GM19395 (cell line): ENCODE measurements around the gene KLF3.

ENCODE experiments used
- ATAC-seq: cut with Tn5 transposase; IDR thresholded peaks from one replicate; pipeline ENCODE4 v1.9.1; 2021; ENCODE audit warnings: mild to moderate bottlenecking, moderate library complexity; ENCODE audit not compliant: unreplicated experiment

Gene KLF3

GRCh38 chr4:38694330-38694729 lies 30.3 kb downstream of the KLF3 start:
- no peak for ATAC-seq

GRCh38 chr4:38695809-38696208 lies 31.8 kb downstream of the KLF3 start:
- no peak for ATAC-seq

- no peak for ATAC-seq
These were observed 32.7 kb downstream of the KLF3 start for GRCh38 chr4:38696697-38697096.

- no peak for ATAC-seq
These were observed 34.2 kb downstream of the KLF3 start for GRCh38 chr4:38698176-38698575.

DNA sequence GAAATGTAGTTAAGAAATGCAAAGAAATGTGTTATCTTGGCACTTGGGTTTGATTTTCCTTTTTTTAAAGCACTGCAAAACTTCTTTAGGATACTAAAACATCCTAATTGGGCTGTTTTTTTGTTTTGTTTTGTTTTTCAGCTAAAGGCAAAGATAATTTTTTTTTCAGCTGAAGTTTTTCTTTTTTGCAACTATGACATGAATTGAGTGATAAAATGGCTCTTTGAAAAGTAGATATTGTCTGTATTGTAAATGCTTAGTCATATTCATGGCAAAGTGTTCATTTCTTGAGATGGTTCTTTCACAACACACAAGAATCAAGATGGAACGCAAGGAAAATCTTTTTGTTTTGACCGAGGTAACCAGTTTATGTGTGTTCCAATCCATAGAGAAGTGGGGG lies 35.1 kb downstream of the KLF3 start:
- no peak for ATAC-seq

GRCh38 chr4:38703635-38704034 lies 39.6 kb downstream of the KLF3 start:
- no peak for ATAC-seq

DNA sequence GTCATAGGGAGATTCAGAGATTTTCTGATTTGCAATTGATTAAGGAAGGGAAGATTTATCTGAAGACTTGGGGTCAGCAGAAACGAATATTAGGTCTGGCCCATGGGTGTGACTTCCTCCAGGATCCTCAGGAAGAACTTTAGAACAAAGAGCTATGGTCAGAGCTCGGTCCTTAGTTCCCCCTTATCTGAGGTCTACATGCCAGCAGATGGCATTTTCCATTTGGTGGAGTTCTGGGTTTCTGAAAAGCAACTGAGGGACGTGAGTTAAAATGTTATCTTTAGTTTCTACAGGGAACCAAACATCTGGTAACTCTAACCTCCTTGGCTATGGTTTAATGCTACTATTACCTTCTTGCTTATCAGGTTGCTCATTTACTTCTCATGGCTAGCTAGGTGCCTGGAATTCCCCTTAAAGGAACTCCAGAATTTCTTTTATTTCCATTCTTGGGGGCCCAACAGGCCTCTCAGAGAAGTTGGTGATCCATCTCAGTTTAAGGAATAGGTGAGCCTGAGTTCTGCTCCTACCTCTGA lies 40.7 kb downstream of the KLF3 start:
- ATAC-seq = no peak

- no peak for ATAC-seq
These were observed 42.3 kb downstream of the KLF3 start for GRCh38 chr4:38706301-38706700.

DNA sequence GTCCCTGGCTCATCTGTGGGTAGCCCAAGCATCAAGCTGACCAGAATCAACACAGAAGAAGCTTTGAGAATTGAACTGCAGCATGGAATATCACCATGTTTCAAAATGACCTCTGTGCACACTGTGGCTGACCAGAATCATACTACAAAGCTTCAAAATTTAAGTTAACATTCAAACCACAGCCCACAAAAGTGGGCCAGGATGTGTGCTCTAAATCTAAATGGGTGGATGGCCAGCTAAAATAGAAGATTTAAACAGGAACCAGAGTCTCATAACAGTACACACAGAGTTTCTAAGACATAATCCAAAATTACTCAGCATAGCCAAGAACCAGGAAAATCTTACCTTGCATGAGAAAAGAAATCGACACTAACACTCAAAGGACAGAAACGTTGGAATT lies 46.1 kb downstream of the KLF3 start:
- ATAC-seq = peak; percentile 80

DNA sequence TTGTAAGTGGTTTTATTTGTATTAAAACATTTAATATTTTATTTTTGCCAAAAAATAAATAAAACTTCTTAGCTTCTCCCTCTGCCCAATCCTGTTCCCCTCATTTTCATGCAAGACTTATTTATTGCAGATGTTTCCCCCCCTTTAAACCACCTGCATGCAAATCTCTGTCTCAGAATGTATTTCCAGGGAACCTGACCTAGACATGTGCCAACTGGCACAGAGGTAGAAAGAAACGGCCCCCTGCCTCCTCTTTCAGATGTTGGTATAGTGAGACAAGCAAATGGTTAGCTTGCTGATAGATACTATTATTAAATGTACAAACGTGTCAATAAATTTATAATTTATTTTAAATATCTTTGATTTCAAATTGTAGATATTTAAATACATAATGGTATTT lies 47.1 kb downstream of the KLF3 start:
- ATAC-seq = no peak

GRCh38 chr4:38715050-38715449 lies 51.1 kb downstream of the KLF3 start:
- ATAC-seq = no peak

GRCh38 chr4:38716256-38716655 lies 52.3 kb downstream of the KLF3 start:
- ATAC-seq = no peak

DNA sequence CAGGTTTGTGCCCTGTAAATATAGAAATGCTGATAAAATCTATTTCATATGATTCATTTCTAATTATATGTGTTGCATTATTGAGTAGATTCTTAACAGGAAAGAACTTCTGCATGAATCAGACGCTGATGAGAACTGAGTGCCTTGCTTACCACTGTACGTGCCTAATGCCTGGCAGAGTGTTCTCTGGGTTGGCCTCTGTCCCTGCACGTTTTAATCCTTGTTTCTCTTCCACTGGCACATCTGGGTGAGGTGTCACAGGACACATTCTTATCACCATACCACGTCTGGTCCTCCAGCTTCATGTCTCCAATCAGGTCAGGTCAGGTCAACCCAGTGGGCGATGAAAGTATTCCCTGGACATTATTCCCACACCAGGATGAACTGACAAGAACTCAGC lies 53.6 kb downstream of the KLF3 start:
- no peak for ATAC-seq

GRCh38 chr4:38723114-38723513 lies 59.1 kb downstream of the KLF3 start:
- no peak for ATAC-seq

DNA sequence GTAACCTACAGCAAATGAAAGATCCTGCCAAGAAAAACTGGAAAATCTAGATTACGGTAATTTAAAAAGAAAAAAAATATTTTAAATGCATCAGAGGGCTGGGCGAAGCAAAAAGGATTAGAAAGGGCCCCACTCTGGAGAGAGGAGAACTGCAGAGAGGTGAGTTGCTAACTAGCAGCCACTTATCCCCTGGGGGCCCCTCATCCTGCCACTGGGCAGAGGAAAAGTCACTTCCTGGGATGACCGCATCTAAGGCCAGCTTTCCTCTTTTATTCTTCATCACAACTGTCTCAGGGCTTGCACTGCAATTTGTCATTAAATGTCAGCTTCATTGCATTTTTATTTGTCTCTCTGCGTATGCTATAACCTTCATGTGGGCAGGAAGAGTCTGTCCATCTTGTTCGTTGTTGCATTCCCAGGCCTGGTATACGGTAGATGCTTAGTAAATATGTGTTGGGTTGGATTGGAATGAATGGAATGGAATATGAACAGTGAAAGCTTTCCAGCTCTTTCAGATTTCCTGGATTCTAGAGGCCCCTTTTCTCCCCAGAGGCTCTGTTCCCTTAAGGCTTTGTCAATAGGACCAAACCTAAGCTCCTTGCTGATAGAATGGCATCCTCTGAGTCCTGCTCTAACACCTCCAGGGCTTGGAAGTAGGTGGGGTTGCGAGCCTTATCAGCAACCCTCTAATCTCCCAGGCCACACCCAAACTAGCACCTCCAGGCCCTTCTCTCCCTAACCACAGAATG lies 59.9 kb downstream of the KLF3 start:
- ATAC-seq = no peak

DNA sequence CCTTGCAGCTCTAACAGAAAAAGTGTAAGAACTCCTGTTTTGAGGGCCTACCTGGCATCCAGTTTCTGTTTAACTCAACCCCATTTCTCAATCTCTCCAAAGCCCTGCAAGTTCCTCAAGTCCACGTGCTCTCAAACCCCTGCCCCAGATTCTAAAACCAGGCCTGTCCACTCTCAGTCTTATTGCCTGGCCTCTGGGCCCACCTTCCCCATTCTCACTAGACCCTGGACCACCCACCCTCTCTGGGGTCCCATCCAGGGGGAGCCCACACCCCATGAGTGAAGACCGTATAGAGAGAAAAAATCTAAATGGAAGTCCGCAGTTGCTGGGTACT lies 60.4 kb downstream of the KLF3 start:
- ATAC-seq = no peak

- ATAC-seq = no peak
These were observed 64.7 kb downstream of the KLF3 start for GRCh38 chr4:38728631-38729141.

DNA sequence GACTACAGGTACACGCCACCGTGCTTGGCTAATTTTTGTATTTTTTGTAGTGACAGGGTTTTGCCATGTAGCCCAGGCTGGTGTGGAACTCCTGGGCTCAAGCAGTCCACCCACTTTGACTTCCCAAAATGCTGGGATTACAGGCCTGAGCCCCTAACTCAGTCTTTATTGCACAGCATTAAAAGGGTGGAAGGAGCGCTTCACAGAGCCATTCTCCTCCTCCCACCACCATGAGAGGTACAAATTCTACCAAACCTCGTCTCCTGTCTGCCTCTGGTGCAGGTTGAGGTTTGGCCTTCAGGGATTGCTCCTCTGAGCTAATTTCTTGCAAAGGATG lies 66.5 kb downstream of the KLF3 start:
- no peak for ATAC-seq

DNA sequence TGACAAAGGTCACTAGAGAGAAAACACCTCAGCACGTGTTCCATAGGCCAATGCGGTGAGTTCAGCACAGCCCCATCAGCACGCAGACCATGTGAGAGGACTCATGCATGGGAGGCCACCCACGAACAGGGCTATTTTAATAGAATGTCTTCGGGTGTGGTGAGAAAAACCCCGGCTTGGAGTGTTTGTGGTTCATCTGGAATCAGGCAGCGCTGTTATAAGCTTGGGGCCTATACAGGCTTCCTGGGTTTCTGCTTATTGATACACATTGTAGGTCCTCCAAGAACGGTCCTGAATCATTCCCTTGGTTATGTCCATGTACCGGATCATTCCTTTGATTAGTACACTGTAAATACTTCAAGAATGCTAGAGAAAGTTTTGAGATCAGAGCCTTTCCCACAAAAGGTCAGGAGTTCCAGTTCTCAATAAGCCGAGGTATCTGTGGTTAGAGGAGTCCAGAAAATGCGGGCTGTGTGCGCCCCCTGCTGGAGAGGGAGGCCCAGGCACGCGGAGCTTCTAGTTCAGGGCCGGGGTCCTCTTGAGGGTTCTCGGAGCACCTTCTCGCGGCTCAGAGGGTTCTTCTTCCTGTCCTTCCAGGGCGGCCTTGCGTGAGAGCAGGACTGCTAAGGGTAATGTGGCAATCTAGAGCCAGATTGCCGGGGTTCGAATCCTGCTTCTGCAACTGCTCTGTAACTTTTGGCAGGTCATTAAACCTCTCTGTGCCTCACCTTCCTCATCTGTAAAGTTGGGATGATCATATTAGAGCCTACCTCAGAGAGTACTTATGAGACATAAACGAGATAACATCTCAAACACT lies 67.0 kb downstream of the KLF3 start:
- peak; percentile 85 for ATAC-seq

DNA sequence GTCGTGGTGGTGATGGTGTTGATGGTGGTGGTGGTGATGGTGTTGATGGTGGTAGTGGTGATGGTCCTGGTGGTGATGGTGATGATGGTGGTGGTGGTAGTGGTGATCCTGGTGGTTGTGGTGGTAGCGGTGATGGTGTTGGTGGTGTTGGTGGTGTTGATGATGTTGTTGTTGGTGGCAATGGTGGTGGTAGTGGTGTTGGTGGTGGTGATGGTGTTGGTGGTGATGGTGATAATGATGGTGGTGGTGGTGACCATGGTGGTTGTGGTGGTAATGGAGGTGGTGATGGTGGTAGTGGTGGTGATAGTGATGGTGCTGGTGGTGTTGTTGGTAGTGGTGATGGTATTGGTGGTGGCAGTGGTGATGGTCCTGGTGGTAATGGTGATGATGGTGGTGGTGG lies 69.7 kb downstream of the KLF3 start:
- no peak for ATAC-seq

- ATAC-seq = no peak
These were observed 70.4 kb downstream of the KLF3 start for GRCh38 chr4:38734446-38734845.

DNA sequence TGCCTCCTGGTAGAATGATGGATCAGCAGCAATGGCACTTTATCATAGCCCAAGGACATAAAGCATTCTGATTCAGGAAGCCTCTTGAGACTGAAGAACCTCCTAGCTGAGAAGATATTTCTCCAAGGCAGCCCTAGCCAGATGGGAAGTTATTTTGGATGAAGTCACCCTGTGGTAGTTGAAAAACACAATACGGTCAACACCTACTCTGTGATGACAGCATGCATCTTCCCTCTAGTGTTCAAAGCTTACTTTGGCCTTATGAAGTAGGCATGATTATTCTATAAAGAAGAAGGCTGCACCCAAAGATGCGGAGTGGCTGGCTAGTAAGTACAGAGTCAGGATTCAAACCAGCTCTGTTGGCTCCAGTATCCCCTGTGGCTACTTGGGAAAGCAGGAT lies 70.9 kb downstream of the KLF3 start:
- ATAC-seq = no peak
